ENCODE results near the gene TTC34.

Gene TTC34

DNA sequence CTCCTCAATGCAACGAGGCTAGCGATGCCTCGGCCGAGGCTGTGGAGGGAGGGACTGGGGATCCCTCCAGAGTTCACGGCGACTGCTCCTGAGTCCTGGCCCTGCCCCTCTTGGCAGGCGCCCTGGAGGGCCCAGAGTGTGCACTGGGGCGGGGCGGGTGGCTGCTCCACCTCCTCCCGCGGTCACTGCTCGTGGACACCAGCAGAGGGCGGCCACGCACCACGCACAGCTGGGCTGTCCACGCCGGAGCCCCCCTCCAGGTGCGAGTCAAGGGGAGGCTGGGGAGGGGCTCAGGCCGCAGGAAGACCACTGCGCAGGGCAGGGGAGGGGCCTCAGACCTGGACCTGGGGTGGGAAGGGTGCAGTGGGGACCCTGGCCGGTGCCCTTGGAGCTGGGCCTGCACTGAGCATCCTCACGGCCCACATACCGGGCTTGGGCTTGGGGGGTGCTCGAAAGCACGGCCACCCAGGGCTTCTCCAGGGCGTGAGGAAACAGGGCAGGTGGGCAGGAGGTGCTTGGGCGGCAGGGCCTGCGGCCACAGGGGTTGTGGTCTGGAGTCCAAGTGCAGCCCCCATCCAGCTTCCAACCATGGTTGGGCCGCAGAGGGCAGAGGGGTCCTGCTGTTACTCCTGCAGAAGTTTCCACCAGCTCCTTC is 20.6 kb upstream of the TTC34 start:
- no peaks in the 10 kb centered on the region for H4K20me1 ChIP-seq (ENCODE audit: low read depth, low read length)
- H3K9me3 ChIP-seq (ENCODE audit: insufficient read depth, low read length) = no peaks in the 10 kb centered on the region
- no peaks in the 10 kb centered on the region for H3K27me3 ChIP-seq (ENCODE audit: low read length)
- no peak overlapping the region for H3K4me2 ChIP-seq (ENCODE audit: low read depth, low read length, poor library complexity, severe bottlenecking)
- H3K9me2 ChIP-seq (replicated peaks; ENCODE audit: insufficient read depth, low read length) = no peaks in the 10 kb centered on the region
- H3F3A ChIP-seq (ENCODE audit: insufficient read depth) = no peaks in the 10 kb centered on the region
- TF ChIP-seq, protein P1, sequence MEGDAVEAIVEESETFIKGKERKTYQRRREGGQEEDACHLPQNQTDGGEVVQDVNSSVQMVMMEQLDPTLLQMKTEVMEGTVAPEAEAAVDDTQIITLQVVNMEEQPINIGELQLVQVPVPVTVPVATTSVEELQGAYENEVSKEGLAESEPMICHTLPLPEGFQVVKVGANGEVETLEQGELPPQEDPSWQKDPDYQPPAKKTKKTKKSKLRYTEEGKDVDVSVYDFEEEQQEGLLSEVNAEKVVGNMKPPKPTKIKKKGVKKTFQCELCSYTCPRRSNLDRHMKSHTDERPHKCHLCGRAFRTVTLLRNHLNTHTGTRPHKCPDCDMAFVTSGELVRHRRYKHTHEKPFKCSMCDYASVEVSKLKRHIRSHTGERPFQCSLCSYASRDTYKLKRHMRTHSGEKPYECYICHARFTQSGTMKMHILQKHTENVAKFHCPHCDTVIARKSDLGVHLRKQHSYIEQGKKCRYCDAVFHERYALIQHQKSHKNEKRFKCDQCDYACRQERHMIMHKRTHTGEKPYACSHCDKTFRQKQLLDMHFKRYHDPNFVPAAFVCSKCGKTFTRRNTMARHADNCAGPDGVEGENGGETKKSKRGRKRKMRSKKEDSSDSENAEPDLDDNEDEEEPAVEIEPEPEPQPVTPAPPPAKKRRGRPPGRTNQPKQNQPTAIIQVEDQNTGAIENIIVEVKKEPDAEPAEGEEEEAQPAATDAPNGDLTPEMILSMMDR (IDR thresholded peaks at IDR 0.05; ENCODE audit: insufficient read depth, low read length, poor library complexity, severe bottlenecking) = no peak
- TF ChIP-seq EZH2phosphoT487 (conservative IDR thresholded peaks at IDR 0.05; ENCODE audit: low read length) = no peak
- no peak overlapping the region for H2AFZ ChIP-seq (ENCODE audit: low read depth, low read length, severe bottlenecking)
- H3K9ac ChIP-seq (ENCODE audit: low read length) = no peak overlapping the region
- H3K4me3 ChIP-seq (ENCODE audit: insufficient read depth, low read length, poor library complexity, severe bottlenecking) = no peak overlapping the region
- H3K79me2 ChIP-seq (ENCODE audit: insufficient read depth, low read length) = no peaks in the 10 kb centered on the region
- no peak overlapping the region for H3K27ac ChIP-seq (ENCODE audit: low read depth, low read length)
- no peaks in the 10 kb centered on the region for H3K36me3 ChIP-seq (ENCODE audit: low read length)

DNA sequence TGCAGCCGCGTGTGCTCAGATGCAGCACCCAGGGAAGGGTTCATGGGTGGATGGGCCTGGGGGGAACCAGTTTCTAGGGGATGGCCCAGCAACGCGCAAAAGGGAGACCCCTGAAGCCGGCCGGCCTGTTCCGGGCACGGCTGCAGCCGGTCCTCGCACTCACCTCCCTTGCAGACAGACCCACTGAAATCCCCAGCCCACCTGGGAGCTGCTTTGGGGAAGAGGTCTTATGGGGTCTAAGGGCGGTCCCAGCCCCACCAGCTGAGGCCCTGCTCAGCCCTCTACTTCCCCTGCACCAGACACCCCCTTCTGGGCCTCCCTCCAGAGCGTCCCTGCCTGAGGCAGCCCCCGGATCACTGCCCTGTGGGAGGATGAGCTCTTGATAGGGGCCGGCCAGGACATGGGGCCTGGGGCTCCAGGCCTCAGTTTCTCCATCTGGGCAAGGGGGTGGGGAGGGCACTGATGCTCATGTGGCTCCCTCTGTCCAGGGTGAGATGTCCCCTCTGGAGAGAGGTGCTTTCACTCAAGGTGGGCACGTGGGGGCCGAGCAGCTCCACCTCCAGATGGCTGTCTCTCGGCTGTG is 20.0 kb upstream of the TTC34 start:
- no peak overlapping the region for H3K4me2 ChIP-seq (ENCODE audit: low read depth, low read length, poor library complexity, severe bottlenecking)
- H3K9me3 ChIP-seq (ENCODE audit: insufficient read depth, low read length) = no peaks in the 10 kb centered on the region

DNA sequence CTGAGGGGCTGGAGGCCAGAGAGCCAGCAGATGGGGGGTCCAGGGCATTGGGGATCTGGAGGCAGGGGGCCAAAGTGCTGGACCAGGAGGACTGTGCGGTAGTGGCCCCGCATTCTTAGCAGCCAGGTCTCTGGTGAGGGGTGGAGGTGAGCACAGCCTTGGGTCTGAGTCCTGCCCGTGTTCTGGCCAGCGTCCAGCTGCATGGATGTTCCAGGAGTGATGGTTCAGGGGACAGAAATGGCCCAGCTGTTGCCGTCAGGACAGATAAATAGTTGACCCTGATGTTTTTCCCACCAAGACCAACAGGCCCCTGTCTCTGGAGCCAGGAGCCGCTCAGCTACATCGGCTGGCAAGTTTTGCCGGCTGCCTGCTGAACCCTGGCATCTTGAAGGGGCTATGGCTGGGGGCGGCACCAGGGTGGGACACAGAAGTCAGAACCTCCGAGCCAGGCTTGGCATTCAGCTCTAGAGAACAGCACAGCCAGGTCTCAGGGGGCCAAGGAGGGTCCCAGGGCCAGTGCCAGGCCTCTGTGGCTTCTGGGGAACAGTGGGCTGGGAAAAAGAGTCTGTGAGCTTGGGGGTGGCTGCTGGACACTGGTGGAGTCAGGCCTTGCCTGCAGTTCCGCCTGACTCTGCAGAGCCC is 19.4 kb upstream of the TTC34 start:
- Histone ChIP-seq H3K9me3 (ENCODE audit: insufficient read depth, low read length) (no peaks in the 10 kb centered on the region), H3K9ac (ENCODE audit: low read length) (no peak overlapping the region), H3K79me2 (ENCODE audit: insufficient read depth, low read length) (no peaks in the 10 kb centered on the region), H3K4me3 (ENCODE audit: insufficient read depth, low read length, poor library complexity, severe bottlenecking) (no peak overlapping the region), H3K4me2 (ENCODE audit: low read depth, low read length, poor library complexity, severe bottlenecking) (no peak overlapping the region), H3K9me2 (replicated peaks; ENCODE audit: insufficient read depth, low read length) (no peaks in the 10 kb centered on the region), H2AFZ (ENCODE audit: low read depth, low read length, severe bottlenecking) (no peak overlapping the region), H3K36me3 (ENCODE audit: low read length) (no peaks in the 10 kb centered on the region), H3K27me3 (ENCODE audit: low read length) (no peaks in the 10 kb centered on the region), H3F3A (ENCODE audit: insufficient read depth) (no peaks in the 10 kb centered on the region), H3K27ac (ENCODE audit: low read depth, low read length) (no peak overlapping the region), H4K20me1 (ENCODE audit: low read depth, low read length) (no peaks in the 10 kb centered on the region)
- TF ChIP-seq, protein P1 (IDR thresholded peaks at IDR 0.05; ENCODE audit: insufficient read depth, low read length, poor library complexity, severe bottlenecking) = no peak
- TF ChIP-seq EZH2phosphoT487 (conservative IDR thresholded peaks at IDR 0.05; ENCODE audit: low read length) = no peak

More for the DNA sequence above, 20.0 kb upstream of the TTC34 start:
- H3K27me3 ChIP-seq (ENCODE audit: low read length) = no peaks in the 10 kb centered on the region
- no peaks in the 10 kb centered on the region for H3K36me3 ChIP-seq (ENCODE audit: low read length)
- H2AFZ ChIP-seq (ENCODE audit: low read depth, low read length, severe bottlenecking) = no peak overlapping the region
- no peaks in the 10 kb centered on the region for H3K79me2 ChIP-seq (ENCODE audit: insufficient read depth, low read length)
- no peak for TF ChIP-seq EZH2phosphoT487 (conservative IDR thresholded peaks at IDR 0.05; ENCODE audit: low read length)
- TF ChIP-seq, protein P1 (IDR thresholded peaks at IDR 0.05; ENCODE audit: insufficient read depth, low read length, poor library complexity, severe bottlenecking) = no peak
- H3K4me3 ChIP-seq (ENCODE audit: insufficient read depth, low read length, poor library complexity, severe bottlenecking) = no peak overlapping the region
- no peak overlapping the region for H3K9ac ChIP-seq (ENCODE audit: low read length)
- H4K20me1 ChIP-seq (ENCODE audit: low read depth, low read length) = no peaks in the 10 kb centered on the region
- H3F3A ChIP-seq (ENCODE audit: insufficient read depth) = no peaks in the 10 kb centered on the region
- H3K9me2 ChIP-seq (replicated peaks; ENCODE audit: insufficient read depth, low read length) = no peaks in the 10 kb centered on the region
- H3K27ac ChIP-seq (ENCODE audit: low read depth, low read length) = no peak overlapping the region

Measured in SU-DHL-6 (cell line).